Stimulated activated CD8-positive, alpha-beta memory T cell treated with anti-CD3 and anti-CD28 coated beads, Interleukin-15, amount 100 ng/mL, for 48 hours (primary cell): ENCODE data around the gene ZFP36.
"Not testable (repeated sequence)": the region's sequence is repeated elsewhere in the genome, so short reads cannot be mapped to it uniquely, and the experiment has no call there.

Experiments used
- DNase-seq, 2 donors: peaks; one replicate each; pipeline ENCODE4 v3.0.0-alpha.2; 2020; ENCODE audit warnings: low read depth in 2 of 2

ZFP36 gene, protein sequence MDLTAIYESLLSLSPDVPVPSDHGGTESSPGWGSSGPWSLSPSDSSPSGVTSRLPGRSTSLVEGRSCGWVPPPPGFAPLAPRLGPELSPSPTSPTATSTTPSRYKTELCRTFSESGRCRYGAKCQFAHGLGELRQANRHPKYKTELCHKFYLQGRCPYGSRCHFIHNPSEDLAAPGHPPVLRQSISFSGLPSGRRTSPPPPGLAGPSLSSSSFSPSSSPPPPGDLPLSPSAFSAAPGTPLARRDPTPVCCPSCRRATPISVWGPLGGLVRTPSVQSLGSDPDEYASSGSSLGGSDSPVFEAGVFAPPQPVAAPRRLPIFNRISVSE

GRCh38 chr19:39406656-39407409 lies at the start of gene ZFP36:
Gene ZFP36, plus strand, starts transcription at chr19:39406847. Its CDS starts 58 bp downstream, at chr19:39406905.
- peak; percentile 75 to 77 for DNase-seq

- no peak for DNase-seq
Measured at GRCh38 chr19:39359026-39359425, 47.6 kb upstream of the ZFP36 start.

- no peak for DNase-seq
Measured at GRCh38 chr19:39360599-39360998, 46.0 kb upstream of the ZFP36 start.

- DNase-seq: no peak
Measured at GRCh38 chr19:39362682-39363657, 43.7 kb upstream of the ZFP36 start.

DNA sequence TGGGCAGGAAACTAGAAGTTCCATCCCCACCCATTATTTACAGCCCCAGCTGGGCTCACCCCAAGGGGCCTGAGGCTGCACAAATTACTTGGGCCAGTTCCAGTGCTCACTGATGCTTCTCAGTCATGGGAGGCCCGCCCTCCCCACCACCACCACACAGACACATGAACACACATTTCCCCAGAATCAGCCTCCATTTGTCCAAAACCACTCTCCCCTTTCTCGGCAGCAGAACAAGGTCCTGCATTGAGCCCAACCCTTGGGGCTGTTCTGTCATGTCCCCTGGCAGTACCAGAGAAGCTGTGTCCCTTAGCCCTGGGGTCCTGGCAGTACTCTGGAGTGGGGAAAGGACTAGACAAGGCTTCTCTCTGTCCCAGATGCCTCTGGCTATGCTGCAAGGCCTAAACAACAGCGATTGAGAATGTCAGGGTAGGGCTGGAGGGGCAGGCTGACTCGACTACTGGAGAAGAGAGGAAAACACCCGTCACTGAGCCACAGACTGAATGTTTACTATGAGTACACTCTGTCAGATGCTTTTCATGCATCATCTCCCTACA lies 42.7 kb upstream of the ZFP36 start:
- DNase-seq: no peak

DNA sequence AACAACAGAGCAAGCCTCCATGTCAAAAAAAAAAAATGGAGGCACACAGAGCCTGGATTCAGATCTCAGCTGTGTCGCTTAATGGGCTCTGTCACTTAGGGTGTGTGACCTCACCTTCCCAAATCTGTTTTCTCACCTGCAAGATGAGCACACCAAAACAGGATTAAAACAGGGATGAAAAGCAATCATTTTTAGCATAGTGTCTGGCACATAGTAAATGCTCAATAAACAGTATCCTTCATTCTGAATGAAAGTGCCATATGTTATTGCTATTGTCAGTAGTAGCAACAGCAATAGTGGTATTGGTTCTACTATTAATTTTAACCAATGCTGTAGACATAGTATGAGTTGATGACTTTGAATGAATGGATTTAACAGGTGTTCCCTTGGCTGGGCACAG lies 41.1 kb upstream of the ZFP36 start:
- DNase-seq: no peak

GRCh38 chr19:39369200-39369599 lies 37.4 kb upstream of the ZFP36 start:
- DNase-seq: no peak

DNA sequence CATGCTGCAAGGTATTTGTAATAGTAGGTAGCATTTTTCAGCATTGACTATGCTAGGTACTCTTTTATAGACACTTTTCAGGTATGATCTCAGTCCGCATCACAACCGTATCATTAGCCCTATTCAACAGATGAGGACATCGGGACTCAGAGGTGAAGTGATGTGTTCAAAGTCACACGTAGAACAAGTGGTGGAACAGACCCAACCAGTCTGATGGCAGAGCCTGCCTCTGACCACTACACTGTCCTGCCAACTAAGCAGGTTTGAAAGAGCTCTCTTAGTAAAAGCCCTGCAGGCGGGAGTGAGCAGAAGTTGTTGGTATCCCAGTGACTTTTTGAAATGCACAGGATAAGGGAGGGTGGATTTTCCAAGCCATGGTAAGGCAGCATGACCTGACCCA lies 35.9 kb upstream of the ZFP36 start:
- DNase-seq: no peak

GRCh38 chr19:39372047-39372802 lies 34.4 kb upstream of the ZFP36 start:
- DNase-seq: no peak

DNA sequence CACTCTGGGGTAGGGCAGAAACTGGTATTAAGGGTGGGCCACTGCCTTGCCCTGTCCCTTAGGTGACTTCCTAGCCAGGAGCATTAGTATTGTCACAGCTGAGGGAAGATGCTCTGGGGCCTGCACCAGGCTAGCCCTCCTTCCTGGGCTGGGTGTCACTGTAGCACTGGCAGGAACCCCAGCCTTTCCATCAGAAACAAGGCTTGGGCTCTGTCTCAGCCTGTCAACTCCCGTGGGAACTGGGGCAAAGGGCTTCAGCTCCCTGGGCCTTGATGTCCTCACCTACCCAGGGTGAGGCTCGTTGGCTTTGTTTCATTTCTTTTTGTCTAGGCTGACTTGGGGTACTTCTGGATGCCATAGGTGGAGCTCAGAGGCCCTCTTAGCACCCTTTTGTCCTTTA lies 33.7 kb upstream of the ZFP36 start:
- no peak for DNase-seq

DNA sequence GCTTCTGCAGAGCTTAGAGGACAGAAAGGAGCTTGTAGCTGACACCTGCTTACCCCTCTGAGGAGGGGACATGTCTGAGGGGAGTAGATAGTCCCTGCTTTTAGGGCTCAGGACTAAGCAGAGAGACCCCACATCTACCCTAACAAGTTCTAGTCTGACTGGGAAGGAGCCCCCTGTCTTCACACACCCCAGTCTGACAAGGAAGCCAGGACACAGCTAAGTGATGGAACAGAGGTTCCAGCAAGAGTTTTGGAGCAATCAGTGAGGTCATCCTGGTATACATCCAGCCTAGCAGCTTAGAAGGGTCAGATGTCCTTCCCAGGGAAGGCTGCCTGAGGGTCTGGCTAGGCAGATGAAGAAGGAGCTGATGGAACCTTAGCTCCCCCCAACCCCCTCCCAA lies 30.7 kb upstream of the ZFP36 start:
- DNase-seq: no peak

- no peak for DNase-seq
Measured at GRCh38 chr19:39377373-39378362, 29.0 kb upstream of the ZFP36 start.

DNA sequence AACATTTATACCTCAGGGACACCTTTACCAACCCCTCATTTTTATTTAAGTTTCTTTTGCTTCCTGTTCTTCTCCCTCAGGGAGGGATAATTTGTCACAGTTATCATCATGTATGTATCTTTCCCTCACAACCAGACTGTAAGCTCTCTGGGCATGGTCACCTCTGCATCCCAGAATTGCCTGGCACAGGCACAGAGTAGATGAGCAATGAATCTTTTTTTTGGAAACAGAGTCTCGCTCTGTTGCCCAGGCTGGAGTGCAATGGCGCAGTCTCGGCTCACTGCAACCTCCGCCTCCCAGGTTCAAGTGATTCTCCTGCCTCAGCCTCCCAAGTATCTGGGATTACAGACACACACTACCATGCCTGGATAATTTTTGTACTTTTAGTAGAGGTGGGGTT lies 27.3 kb upstream of the ZFP36 start:
- not testable (repeated sequence) for DNase-seq

DNA sequence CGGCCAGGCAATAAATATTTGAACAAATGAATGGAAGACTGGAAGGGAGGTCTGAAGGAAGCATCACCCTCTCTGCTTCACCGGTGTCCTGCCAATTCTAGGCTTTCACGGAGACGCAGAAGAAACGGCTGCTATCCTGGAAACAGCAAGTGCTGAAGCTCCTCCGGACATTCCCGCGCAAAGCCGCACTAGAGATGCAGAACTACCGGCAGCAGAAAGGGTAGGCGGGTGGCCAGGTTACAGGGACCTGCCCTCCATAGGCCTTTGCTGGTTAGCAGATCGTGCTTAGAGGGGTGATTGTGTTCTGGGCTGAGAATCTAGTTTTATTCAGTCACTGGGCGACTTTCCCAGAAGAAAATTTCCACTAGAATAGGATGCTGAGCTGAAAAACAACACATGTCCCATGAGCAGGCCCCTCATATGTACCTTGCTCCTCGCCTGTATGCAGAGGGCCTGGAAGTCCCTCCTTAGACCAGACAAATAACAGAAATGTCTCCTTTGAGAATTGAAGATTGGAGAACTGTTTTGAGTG lies 26.7 kb upstream of the ZFP36 start:
- DNase-seq: no peak

DNA sequence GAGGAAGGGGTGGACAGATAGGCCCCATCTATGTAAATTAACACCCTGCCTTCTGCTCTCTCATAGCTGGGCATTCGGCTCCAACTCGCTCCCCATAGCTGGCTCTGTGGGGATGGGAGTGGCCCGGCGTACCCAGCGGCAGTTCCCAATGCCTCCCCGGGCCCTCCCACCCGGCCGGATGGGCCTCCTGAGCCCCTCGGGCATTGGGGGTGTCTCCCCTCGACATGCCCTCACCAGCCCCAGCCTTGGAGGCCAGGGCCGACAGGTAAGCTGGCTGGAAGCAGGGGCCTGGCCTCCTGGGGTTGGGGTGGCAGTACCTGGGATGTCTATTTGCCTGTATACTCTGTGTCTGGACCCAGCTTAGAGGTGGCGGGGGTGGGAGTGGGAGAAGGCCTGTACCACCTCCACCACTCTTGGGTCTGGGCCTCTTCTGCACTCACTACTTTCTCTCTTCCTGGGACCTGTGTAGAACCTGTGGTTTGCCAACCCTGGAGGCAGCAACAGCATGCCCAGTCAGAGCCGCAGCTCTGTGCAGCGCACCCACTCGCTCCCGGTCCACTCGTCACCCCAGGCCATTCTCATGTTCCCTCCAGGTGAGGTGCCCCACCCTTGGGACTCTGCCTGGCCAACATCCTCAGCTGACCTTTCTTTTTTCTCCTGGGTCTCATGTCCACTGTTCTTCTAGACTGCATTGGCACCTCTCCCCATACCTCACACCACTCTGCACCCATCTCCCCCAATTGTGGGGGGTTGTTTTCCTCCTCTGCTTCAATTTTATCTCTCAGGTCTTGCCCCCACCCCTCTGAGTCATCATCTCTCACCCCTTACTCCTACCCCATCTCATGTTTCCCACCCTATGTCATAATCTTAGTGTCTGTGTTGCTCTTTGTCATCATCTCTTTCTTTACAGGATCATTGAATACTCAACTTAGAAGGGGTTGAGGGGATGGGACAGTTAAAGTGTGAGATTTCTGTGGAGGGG lies 25.8 kb upstream of the ZFP36 start:
- DNase-seq: no peak

- no peak for DNase-seq
Measured at GRCh38 chr19:39381910-39382611, 24.6 kb upstream of the ZFP36 start.

GRCh38 chr19:39382991-39383828 lies 23.4 kb upstream of the ZFP36 start:
- DNase-seq: no peak
